ENCODE data around the gene TM2D1. TPM values are rescaled to one million over a fixed set of nuclear protein-coding genes. Genes with fewer than 3 reads are reported as not detected.

The TM2D1 gene
- total and polyA plus RNA-seq, 9 donors, result 48.6 to 61.1 (median 56.8) TPM

DNA sequence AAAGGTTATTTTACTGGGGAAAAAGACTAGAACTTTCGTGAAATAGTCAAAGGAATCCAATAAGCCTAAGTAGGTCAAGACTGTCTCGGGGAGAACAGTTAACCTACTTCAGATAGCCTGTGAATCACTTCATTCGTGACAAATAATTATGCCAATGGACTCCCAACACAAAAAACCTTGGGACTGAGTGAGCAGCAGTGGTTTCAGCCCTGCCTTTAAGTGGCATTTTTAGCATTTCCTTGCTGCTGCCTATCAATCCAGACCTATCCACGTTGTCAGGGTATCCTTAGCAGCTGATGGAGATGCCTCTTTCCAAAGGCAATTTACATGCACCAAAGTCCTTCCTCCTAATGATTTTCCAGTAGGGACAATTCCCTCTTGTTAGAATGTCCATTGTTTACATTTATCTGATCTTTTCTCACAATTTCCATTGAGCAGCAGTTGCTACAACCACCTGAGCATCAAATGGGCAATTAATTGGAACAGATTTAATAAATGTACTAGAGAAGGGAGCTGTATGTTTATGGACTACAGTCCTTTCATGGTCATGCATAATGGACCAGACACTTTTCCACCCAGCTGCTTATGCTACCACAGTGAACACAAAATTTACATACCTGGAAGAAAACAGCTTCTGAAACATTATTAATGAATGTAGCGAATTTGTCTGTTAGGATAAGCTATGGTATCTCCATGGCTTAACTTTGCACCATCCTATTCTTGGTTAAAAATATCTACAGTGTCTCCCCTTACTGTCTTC, 75.8 kb downstream of the TM2D1 start:
- no peak overlapping the region for H3K4me3 ChIP-seq (ENCODE audit: low read length)
- H3K27ac ChIP-seq (ENCODE audit: low read length), result no peak overlapping the region
- no peak for DNase-seq
- 67% methylated on average over 3 of the region's 5 CpGs for WGBS (ENCODE audit: insufficient coverage)
- H3K4me1 ChIP-seq (ENCODE audit: control insufficient read depth, insufficient read depth, low read length), result no peaks in the 10 kb centered on the region
- H3K27me3 ChIP-seq (ENCODE audit: control insufficient read depth, insufficient read depth, low read length), result no peaks in the 10 kb centered on the region
- no peaks in the 10 kb centered on the region for H3K9me3 ChIP-seq (replicated peaks; ENCODE audit: control insufficient read depth, low read depth, low read length)
- no peaks in the 10 kb centered on the region for H3K36me3 ChIP-seq (ENCODE audit: control insufficient read depth, insufficient read depth, low read length)

DNA sequence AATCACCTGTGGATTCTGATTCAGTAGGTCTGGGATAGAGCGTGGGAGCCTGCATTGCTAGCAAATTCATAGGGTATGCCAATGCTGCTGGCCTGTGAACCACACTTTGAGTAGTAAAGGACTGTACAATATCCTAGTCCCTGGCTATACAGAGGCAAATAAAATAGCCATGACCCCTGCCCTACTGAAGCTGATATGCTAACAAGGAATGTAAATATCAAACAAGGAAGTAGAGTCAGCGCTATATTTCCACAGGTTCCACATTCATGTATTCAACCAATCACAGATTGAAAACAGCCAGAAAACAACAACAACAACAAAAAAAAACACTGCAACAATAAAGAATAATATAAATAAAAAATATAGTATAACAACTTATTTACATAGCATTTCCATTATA, 77.8 kb downstream of the TM2D1 start:
- H3K4me3 ChIP-seq (ENCODE audit: low read length), result no peak overlapping the region
- DNase-seq, result no peak
- H3K27ac ChIP-seq (ENCODE audit: low read length), result no peak overlapping the region
- no peaks in the 10 kb centered on the region for H3K27me3 ChIP-seq (ENCODE audit: control insufficient read depth, insufficient read depth, low read length)
- no peaks in the 10 kb centered on the region for H3K36me3 ChIP-seq (ENCODE audit: control insufficient read depth, insufficient read depth, low read length)
- no CpG with 5 or more reads among the region's 2 CpGs for WGBS (ENCODE audit: insufficient coverage)
- no peaks in the 10 kb centered on the region for H3K9me3 ChIP-seq (replicated peaks; ENCODE audit: control insufficient read depth, low read depth, low read length)
- peaks cover 2% of the 10 kb centered on the region for H3K4me1 ChIP-seq (ENCODE audit: control insufficient read depth, insufficient read depth, low read length)

DNA sequence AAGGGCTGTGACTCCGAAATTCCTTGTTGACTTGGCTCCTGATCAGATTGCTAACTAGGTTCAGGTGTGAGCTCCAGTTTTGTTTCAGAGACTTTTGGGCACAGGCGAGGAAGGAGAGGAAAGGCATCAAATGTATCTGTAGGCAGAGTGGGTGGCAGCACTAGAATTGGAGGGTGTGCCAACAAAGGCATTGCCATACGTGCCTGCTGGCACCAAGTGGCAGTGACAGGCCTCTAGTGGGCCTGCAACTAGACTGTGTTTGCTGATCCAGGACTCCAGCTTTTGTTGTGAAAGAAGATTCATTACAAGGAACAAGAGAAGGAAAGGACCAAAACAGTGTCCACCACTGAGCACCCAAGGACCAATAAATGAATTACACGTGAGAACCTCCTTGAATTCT, 79.5 kb downstream of the TM2D1 start:
- H3K27me3 ChIP-seq (ENCODE audit: control insufficient read depth, insufficient read depth, low read length), result no peaks in the 10 kb centered on the region
- H3K4me1 ChIP-seq (ENCODE audit: control insufficient read depth, insufficient read depth, low read length), result peaks cover 14% of the 10 kb centered on the region
- DNase-seq, result no peak
- 74% methylated on average over 4 of the region's 4 CpGs for WGBS (ENCODE audit: insufficient coverage)
- no peak overlapping the region for H3K4me3 ChIP-seq (ENCODE audit: low read length)
- no peaks in the 10 kb centered on the region for H3K9me3 ChIP-seq (replicated peaks; ENCODE audit: control insufficient read depth, low read depth, low read length)
- H3K27ac ChIP-seq (ENCODE audit: low read length), result no peak overlapping the region
- H3K36me3 ChIP-seq (ENCODE audit: control insufficient read depth, insufficient read depth, low read length), result no peaks in the 10 kb centered on the region

DNA sequence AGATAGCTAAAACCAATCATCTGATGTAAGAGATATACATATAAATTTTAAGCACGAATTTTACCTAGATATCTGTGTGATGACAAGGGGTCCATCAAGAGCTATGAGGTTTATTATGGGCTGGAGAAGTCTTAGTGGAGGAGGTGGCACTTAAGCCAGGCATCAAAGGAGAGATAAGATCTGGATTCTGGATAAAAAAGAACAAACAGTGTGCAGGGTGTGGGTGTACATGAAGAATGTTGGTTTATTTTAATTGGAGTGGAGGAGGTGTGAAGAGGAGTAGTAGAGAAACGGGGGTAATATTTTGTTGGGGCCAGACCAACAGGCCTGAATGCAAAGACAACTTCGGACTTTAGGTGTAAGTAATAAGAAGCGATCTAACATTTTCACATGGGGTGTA, 80.6 kb downstream of the TM2D1 start:
- peaks cover 22% of the 10 kb centered on the region for H3K4me1 ChIP-seq (ENCODE audit: control insufficient read depth, insufficient read depth, low read length)
- no peak for DNase-seq
- no peaks in the 10 kb centered on the region for H3K36me3 ChIP-seq (ENCODE audit: control insufficient read depth, insufficient read depth, low read length)
- H3K27ac ChIP-seq (ENCODE audit: low read length), result no peak overlapping the region
- H3K27me3 ChIP-seq (ENCODE audit: control insufficient read depth, insufficient read depth, low read length), result no peaks in the 10 kb centered on the region
- no peak overlapping the region for H3K4me3 ChIP-seq (ENCODE audit: low read length)
- no peaks in the 10 kb centered on the region for H3K9me3 ChIP-seq (replicated peaks; ENCODE audit: control insufficient read depth, low read depth, low read length)
- 75% methylated on average over 2 of the region's 4 CpGs for WGBS (ENCODE audit: insufficient coverage)

DNA sequence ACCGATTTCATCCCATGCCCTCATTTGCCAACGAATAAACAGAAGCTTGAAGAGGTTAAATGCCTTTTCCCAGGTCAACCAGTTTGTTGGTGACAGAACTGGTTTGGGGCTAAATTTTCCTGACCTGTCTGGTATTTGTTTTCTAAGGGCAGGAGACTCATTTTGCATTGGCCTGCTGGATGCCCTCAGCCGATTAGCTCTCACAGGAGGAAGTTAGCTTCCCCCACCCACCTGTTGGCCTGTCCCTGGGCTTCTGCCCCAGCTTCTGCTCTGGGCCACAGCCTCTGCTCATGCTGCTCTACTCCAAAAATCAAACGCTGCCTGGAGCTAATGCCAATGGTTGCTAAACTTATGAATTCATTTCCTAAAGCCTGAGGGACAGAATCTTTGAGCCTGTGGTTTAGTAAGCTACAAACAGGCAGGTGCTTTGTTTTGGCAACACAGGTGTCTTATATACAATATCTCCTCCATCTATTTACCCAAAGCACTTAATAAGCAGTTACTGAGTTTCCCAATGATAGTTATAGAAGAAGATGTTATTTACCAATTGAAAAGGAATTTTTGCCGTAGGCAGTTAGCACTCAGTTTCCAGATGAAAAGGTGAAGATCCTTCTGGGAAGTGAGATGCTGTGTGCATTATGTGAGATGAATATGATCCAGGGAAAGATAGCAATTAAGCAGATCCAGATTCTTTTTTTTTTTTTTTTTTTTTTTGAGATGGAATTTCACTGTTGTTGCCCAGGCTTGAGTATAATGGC, 82.3 kb downstream of the TM2D1 start:
- no peak overlapping the region for H3K27ac ChIP-seq (ENCODE audit: low read length)
- H3K27me3 ChIP-seq (ENCODE audit: control insufficient read depth, insufficient read depth, low read length), result no peaks in the 10 kb centered on the region
- H3K9me3 ChIP-seq (replicated peaks; ENCODE audit: control insufficient read depth, low read depth, low read length), result no peaks in the 10 kb centered on the region
- 56% methylated on average over 2 of the region's 5 CpGs for WGBS (ENCODE audit: insufficient coverage)
- peaks cover 27% of the 10 kb centered on the region for H3K4me1 ChIP-seq (ENCODE audit: control insufficient read depth, insufficient read depth, low read length)
- H3K4me3 ChIP-seq (ENCODE audit: low read length), result no peak overlapping the region
- no peaks in the 10 kb centered on the region for H3K36me3 ChIP-seq (ENCODE audit: control insufficient read depth, insufficient read depth, low read length)
- peak; percentile 13 for DNase-seq

DNA sequence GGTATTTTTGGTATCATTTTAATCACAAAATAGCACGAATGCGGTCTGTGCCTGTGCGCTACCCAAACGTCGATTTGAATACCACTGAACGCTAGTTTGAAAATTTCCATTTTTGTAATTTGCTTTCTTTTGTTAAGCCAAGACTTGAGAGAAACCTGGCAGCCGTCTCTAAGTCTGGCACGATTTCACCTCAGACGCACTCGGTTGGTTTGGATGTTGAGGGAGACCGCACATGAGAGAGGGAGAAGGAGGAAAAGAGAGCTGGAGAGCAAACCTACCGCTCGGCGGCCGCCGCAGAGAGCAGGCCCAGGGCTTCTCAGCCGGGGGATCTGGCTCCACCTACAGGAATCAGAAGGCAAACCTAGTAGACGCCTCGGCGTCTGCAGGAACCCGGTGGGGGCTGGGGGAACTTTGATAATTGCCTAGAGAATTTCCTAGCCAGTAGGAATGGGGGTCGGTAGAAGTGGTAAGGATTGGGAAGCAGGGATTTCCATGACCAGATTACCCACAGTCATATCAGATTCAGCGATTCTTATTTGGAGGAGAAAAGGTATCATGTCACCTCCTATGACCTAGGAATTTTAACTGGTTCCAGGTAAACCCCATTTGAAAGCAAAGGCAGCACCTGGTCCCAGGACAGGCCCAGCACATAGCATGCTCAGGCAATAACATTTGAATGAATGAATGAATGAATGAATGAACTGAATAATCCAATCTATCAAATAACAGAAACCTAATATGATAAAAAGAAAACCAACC, 83.2 kb downstream of the TM2D1 start:
- Histone ChIP-seq H3K27me3 (ENCODE audit: control insufficient read depth, insufficient read depth, low read length) (no peaks in the 10 kb centered on the region), H3K4me3 (ENCODE audit: low read length) (peak overlapping the region; percentile 12), H3K36me3 (ENCODE audit: control insufficient read depth, insufficient read depth, low read length) (no peaks in the 10 kb centered on the region), H3K9me3 (replicated peaks; ENCODE audit: control insufficient read depth, low read depth, low read length) (no peaks in the 10 kb centered on the region), H3K27ac (ENCODE audit: low read length) (peak overlapping the region; percentile 75), H3K4me1 (ENCODE audit: control insufficient read depth, insufficient read depth, low read length) (peaks cover 27% of the 10 kb centered on the region)
- DNase-seq, result peak; percentile 92
- 14% methylated on average over 19 of the region's 23 CpGs for WGBS (ENCODE audit: insufficient coverage)

DNA sequence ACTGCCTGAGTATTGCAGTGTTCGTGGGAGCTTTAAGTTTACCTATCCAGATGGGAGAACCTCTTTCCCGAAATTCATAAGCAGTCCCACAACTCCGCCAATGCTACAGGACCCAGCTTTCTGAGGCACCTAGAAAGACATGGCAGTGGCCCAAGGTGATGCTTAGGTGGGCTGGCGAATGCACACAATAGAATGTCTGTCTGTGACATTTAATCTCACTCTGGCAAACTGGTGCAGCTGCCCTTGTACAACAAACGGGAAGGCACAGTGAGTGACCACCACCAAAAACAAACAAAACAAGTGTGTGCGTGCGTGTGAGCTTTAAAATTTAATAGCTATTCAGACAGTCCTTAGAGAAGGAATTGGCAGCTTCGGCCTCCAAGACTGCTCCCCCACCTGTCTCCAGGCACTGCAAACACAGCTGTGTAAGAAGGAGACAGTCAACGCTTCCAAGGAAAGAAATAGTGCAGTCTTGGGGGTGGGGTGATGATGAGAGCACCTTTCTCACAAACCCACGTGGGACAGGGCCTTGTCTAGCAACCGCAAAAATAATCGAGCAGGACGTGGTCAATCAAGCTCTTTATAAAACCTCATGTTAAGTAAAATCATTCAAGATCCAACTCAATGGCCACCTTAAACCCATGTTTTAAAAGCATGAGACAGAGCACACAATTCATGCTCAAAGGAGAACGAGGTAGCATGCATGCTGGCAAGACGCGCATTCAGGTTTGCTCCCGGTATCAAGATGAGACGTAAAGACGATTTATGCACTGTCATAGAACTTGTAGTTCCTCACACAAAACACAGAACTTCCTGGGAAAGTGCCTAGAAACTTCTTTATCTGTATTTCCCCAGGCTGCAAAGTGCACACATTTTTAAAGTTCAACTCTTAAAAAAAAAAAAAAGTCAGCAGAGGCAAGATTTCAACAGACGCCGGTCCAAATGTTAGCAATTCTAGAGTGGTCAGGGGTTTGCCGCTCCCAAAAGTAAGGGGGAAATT, 84.1 kb downstream of the TM2D1 start:
- H3K27me3 ChIP-seq (ENCODE audit: control insufficient read depth, insufficient read depth, low read length), result no peaks in the 10 kb centered on the region
- H3K4me3 ChIP-seq (ENCODE audit: low read length), result peak overlapping the region; percentile 12
- H3K36me3 ChIP-seq (ENCODE audit: control insufficient read depth, insufficient read depth, low read length), result no peaks in the 10 kb centered on the region
- H3K27ac ChIP-seq (ENCODE audit: low read length), result peak overlapping the region; percentile 75
- peak; percentile 95 for DNase-seq
- 41% methylated on average over 10 of the region's 22 CpGs for WGBS (ENCODE audit: insufficient coverage)
- H3K4me1 ChIP-seq (ENCODE audit: control insufficient read depth, insufficient read depth, low read length), result peaks cover 27% of the 10 kb centered on the region
- H3K9me3 ChIP-seq (replicated peaks; ENCODE audit: control insufficient read depth, low read depth, low read length), result no peaks in the 10 kb centered on the region

DNA sequence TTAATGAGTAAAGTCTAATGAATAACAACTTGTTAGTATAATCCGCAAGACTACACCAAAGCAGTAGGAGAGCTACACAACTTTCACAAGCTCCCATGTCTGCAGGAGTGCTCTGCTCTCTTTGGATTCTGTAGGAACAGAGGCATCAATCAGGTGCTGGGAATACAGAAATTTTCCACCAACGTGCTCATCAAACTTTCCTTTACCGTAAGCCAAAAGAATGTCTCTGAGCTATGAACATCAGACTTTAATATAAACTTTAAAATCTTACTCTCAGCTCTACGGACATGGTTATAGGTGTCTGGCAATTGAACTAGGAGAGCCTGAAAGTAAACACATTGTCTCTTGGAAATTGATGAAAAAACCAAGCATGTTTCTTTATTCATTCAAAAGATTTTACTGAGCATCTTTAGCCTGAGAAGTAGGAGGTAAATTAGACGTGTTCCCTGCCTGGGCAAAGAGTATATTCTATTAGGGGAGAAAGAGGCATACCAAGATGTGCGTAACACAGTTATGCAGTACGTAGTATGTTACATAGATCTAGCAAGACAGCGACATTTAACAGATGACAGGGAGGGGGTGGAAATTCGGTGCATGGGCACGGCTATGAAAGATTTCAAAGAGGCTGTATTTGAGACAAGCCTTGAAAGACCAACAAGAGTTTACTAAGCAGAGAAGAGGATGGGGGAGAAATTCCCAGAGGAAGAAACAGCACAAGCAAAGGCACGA, 85.2 kb downstream of the TM2D1 start:
- Histone ChIP-seq H3K9me3 (replicated peaks; ENCODE audit: control insufficient read depth, low read depth, low read length) (no peaks in the 10 kb centered on the region), H3K27ac (ENCODE audit: low read length) (peak overlapping the region; percentile 75), H3K4me3 (ENCODE audit: low read length) (no peak overlapping the region), H3K4me1 (ENCODE audit: control insufficient read depth, insufficient read depth, low read length) (peaks cover 27% of the 10 kb centered on the region), H3K36me3 (ENCODE audit: control insufficient read depth, insufficient read depth, low read length) (no peaks in the 10 kb centered on the region), H3K27me3 (ENCODE audit: control insufficient read depth, insufficient read depth, low read length) (no peaks in the 10 kb centered on the region)
- DNase-seq, result peak; percentile 83
- 76% methylated on average over 6 of the region's 11 CpGs for WGBS (ENCODE audit: insufficient coverage)
